ENCODE measurements around the gene PSMB7. TPM values are rescaled to one million over a fixed set of nuclear protein-coding genes. Genes with fewer than 3 reads are reported as not detected.
A peak's percentile ranks its signal among the peaks of the same experiment; 100 is the strongest.

Gene PSMB7
- total RNA-seq, 2 experiments from 2014 or later = 164 to 186 TPM

- BruUV-seq (replicated peaks) = no TSS peak
- H2AFZ ChIP-seq (ENCODE audit: low read length) = peak overlapping the region; percentile 6; the same call in 1 of the 2 replicates
- no peak overlapping the region for H3K4me2 ChIP-seq (ENCODE audit: low read length)
- no peaks in the 10 kb centered on the region for H3K9me2 ChIP-seq (ENCODE audit: insufficient read depth, low read length)
- peaks cover 6% of the 10 kb centered on the region; the same call in 1 of the 2 replicates for H3K9me3 ChIP-seq (ENCODE audit: low read length)
- intact Hi-C loops (cut with micrococcal nuclease; ENCODE audit: unreplicated experiment) = loop anchor here (1.0 to 2.0 kb wide), 4 partner anchors 27 to 291 kb away; no protein-coding TSS in a partner anchor
- no peaks in the 10 kb centered on the region for H3K36me3 ChIP-seq (ENCODE audit: insufficient read depth, low read length)
- H3K79me2 ChIP-seq (ENCODE audit: insufficient read depth, low read depth, low read length) = peaks cover under 1% of the 10 kb centered on the region; the same call in 1 of the 2 replicates
- no peaks in the 10 kb centered on the region for H4K20me1 ChIP-seq (ENCODE audit: insufficient read depth, low read length)
- ChIA-PET CTCF (ENCODE audit: unreplicated experiment) (interaction anchor here (0.6 to 1.2 kb wide), 3 partner anchors 10 to 131 kb away, joined by 3 to 7 read pairs (median 4); no protein-coding TSS in a partner anchor), POLR2A (no interaction called here)
- H3K4me1 ChIP-seq (ENCODE audit: insufficient read depth, low read length, poor library complexity, severe bottlenecking) = peaks cover 4% of the 10 kb centered on the region
- no peak for DNase-seq (ENCODE audit: low spot score)
- TF ChIP-seq CTCF (conservative IDR thresholded peaks at IDR 0.05; ENCODE audit: low read length) = peak; percentile 46; the same call in 1 of the 2 replicates
- no peak for TF ChIP-seq EZH2phosphoT487 (IDR thresholded peaks at IDR 0.05; ENCODE audit: borderline replicate concordance, low read depth, low read length)
- no peak overlapping the region for H3K27ac ChIP-seq (ENCODE audit: low read depth, low read length, poor library complexity, severe bottlenecking)
- H3K4me3 ChIP-seq (ENCODE audit: low read depth, low read length, poor library complexity, severe bottlenecking) = no peak overlapping the region
These were observed 4.7 kb upstream of the PSMB7 start for GRCh38 chr9:124419832-124420489.

- POLR2A ChIA-PET = interaction anchor here (0.7 to 1.2 kb wide), 2 partner anchors 15 to 16 kb away, joined by 3 read pairs; no protein-coding TSS in a partner anchor
- TF ChIP-seq CTCF (conservative IDR thresholded peaks at IDR 0.05; ENCODE audit: low read length) = no peak
- no peak for TF ChIP-seq EZH2phosphoT487 (IDR thresholded peaks at IDR 0.05; ENCODE audit: borderline replicate concordance, low read depth, low read length)
- BruUV-seq (replicated peaks) = no TSS peak
These were observed 726 bp upstream of the PSMB7 start for GRCh38 chr9:124415852-124416484.

More at GRCh38 chr9:124415852-124416484, 726 bp upstream of the PSMB7 start:
- intact Hi-C loops (cut with micrococcal nuclease; ENCODE audit: unreplicated experiment) = no loop called here
- Histone ChIP-seq H3K4me2 (ENCODE audit: low read length) (peak overlapping the region; percentile 31; the same call in 1 of the 2 replicates), H3K36me3 (ENCODE audit: insufficient read depth, low read length) (peaks cover 32% of the 10 kb centered on the region), H3K4me3 (ENCODE audit: low read depth, low read length, poor library complexity, severe bottlenecking) (peak overlapping the region; percentile 92), H3K9me3 (ENCODE audit: low read length) (peaks cover 6% of the 10 kb centered on the region; the same call in 1 of the 2 replicates), H3K4me1 (ENCODE audit: insufficient read depth, low read length, poor library complexity, severe bottlenecking) (peaks cover 19% of the 10 kb centered on the region), H3K9me2 (ENCODE audit: insufficient read depth, low read length) (no peaks in the 10 kb centered on the region), H3K79me2 (ENCODE audit: insufficient read depth, low read depth, low read length) (peaks cover 19% of the 10 kb centered on the region), H4K20me1 (ENCODE audit: insufficient read depth, low read length) (no peaks in the 10 kb centered on the region), H3K27ac (ENCODE audit: low read depth, low read length, poor library complexity, severe bottlenecking) (no peak overlapping the region), H2AFZ (ENCODE audit: low read length) (peak overlapping the region; percentile 98)
- CTCF ChIA-PET (ENCODE audit: unreplicated experiment) = no interaction called here
- DNase-seq (ENCODE audit: low spot score) = peak; percentile 18
